ENCODE data around the gene KNL1. TPM values are rescaled to one million over a fixed set of nuclear protein-coding genes. Genes with fewer than 3 reads are reported as not detected.

KNL1 gene
- total and polyA plus RNA-seq, 2 of the 8 experiments (the other 6 are each of a cell fraction or from before 2014, with no cell fraction given), result 4.4 to 22.5 TPM

DNA sequence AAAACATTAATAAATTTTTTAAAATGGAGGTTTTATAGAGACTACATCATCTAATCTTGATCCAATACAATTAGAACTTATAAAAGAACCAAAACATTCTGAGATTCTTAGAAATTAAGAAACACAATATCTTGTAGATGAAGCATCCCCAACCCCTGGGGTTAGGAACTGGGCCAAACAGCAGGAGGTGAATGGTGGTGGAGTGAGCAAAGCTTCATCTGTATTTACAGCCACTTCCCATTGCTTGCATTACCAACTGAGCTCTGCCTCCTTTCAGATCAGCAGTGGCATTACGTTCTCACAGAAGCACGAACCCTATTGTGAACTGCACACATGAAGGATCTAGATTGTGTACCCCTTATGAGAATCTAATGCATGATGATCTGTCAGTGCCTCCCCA lies 36.3 kb downstream of the KNL1 start:
- H3K56ac ChIP-seq (replicated peaks; ENCODE audit: insufficient read length, low read depth, low read length), result no peak overlapping the region
- no peaks in the 10 kb centered on the region for H3K79me1 ChIP-seq (ENCODE audit: low read depth, low read length)
- H3K9me3 ChIP-seq (ENCODE audit: insufficient read depth in 2 of 2, low read depth in 1 of 2, low read length in 1 of 2), result no peaks in the 10 kb centered on the region
- no peak overlapping the region for H2AFZ ChIP-seq (ENCODE audit: low read length)
- no peak overlapping the region for H3K14ac ChIP-seq (ENCODE audit: insufficient read length)
- no peak overlapping the region for H3K4ac ChIP-seq (replicated peaks; ENCODE audit: insufficient read length, low read depth, low read length)
- H3K27ac ChIP-seq (ENCODE audit: low read depth, low read length), result no peak overlapping the region
- H4K20me1 ChIP-seq (replicated peaks in 1 of 2; ENCODE audit: control insufficient read depth in 1 of 2, insufficient read depth in 2 of 2, low read length in 2 of 2), result no peaks in the 10 kb centered on the region
- H3K4me3 ChIP-seq (ENCODE audit: extremely low read depth in 1 of 4, insufficient read depth in 2 of 4, low read depth in 3 of 4, low read length in 4 of 4), result no peak overlapping the region
- no peak overlapping the region for H2AK5ac ChIP-seq (ENCODE audit: low read depth, low read length)
- ChIA-PET CTCF (ENCODE audit: partially characterized antibody) (no interaction called here), POLR2A (ENCODE audit: partially characterized antibody) (interaction anchor here (1.0 kb wide), 1 partner anchor 20 kb away, joined by 3 read pairs; no protein-coding TSS in a partner anchor)
- no peak overlapping the region for H3K9ac ChIP-seq (replicated peaks in 1 of 4; ENCODE audit: extremely low read depth in 1 of 4, low read depth in 3 of 4, low read length in 3 of 4)
- H3K4me2 ChIP-seq (ENCODE audit: insufficient read depth in 1 of 2, low read depth in 2 of 2, low read length in 2 of 2), result no peak overlapping the region
- no peak overlapping the region for H2BK15ac ChIP-seq (ENCODE audit: low read length)
- no peak overlapping the region for H2BK5ac ChIP-seq (ENCODE audit: low read depth, low read length)
- H3K36me3 ChIP-seq (ENCODE audit: control insufficient read depth in 2 of 4, insufficient read depth in 4 of 4, low read length in 3 of 4), result peaks cover 0 to 7% (median 3%) of the 10 kb centered on the region in 4 experiments; a peak in 4 of 8 replicates
- no peak overlapping the region for H2BK20ac ChIP-seq (ENCODE audit: low read length)
- no peak overlapping the region for H4K91ac ChIP-seq (replicated peaks; ENCODE audit: insufficient read length, low read length)
- no peak overlapping the region for H4K5ac ChIP-seq (ENCODE audit: insufficient read length, low read depth, low read length)
- FAIRE-seq (no peak), DNase-seq (ENCODE audit: low read depth in 1 of 2, low spot score in 2 of 2) (no peak)
- H2BK120ac ChIP-seq (replicated peaks; ENCODE audit: low read depth, low read length), result no peak overlapping the region
- H3K4me1 ChIP-seq (replicated peaks in 1 of 4; ENCODE audit: control insufficient read depth in 3 of 4, insufficient read depth in 4 of 4, low read length in 3 of 4), result no peaks in the 10 kb centered on the region
- no peaks in the 10 kb centered on the region for H3K23me2 ChIP-seq (ENCODE audit: low read depth, low read length)
- H2BK12ac ChIP-seq (ENCODE audit: low read depth, low read length), result no peak overlapping the region
- WGBS, 2 experiments (ENCODE audit: extremely low coverage in 1 of 2, insufficient coverage in 1 of 2, insufficient read length in 1 of 2, insufficient replicate concordance in 2 of 2, low coverage in 1 of 2, low lambda C conversion rate in 2 of 2, missing lambda C conversion rate in 1 of 2), result 91% methylated on average over 2 of the region's 2 CpGs; no CpG with 5 or more reads in 1 of the 2 experiments
- H3K18ac ChIP-seq (ENCODE audit: extremely low read depth, low read length), result no peak overlapping the region
- H3K27me3 ChIP-seq (replicated peaks in 1 of 4; ENCODE audit: control insufficient read depth in 3 of 4, extremely low read depth in 1 of 4, insufficient read depth in 3 of 4, low read length in 3 of 4), result no peaks in the 10 kb centered on the region
- H3K23ac ChIP-seq (ENCODE audit: insufficient read length), result no peak overlapping the region
- H4K8ac ChIP-seq (ENCODE audit: extremely low read depth, insufficient read depth, low read length), result no peak overlapping the region
- no peaks in the 10 kb centered on the region for H3K79me2 ChIP-seq (ENCODE audit: control insufficient read depth in 1 of 2, insufficient read depth in 2 of 2, low read length in 2 of 2)
- no peak for TF ChIP-seq JUND (IDR thresholded peaks at IDR 0.05; ENCODE audit: low read length)
- no peak for TF ChIP-seq CBX5 (IDR thresholded peaks at IDR 0.05; ENCODE audit: low read depth, low read length)
- no peak for TF ChIP-seq BCL11A (IDR thresholded peaks at IDR 0.05; ENCODE audit: low read depth in 2 of 2, low read length in 2 of 2)
- no peak for TF ChIP-seq KDM1A (IDR thresholded peaks at IDR 0.05; ENCODE audit: borderline replicate concordance, low read length)
- TF ChIP-seq BACH1 (IDR thresholded peaks at IDR 0.05; ENCODE audit: low read length), result no peak
- no peak for TF ChIP-seq TAF1 (IDR thresholded peaks at IDR 0.05; ENCODE audit: low read depth, low read length)
- TF ChIP-seq E2F6 (IDR thresholded peaks at IDR 0.05), result no peak

Data from H1 (cell line).